Trophoblast cell (in vitro differentiated cells and primary cell): ENCODE measurements around the gene ZNF324.

Experiments used
- DNase-seq, 2 donors: peaks; one replicate each; pipeline ENCODE4 v3.0.0-alpha.2; 2016
- H2AFZ ChIP-seq: 2 replicates; pipeline ENCODE4 v1.6.1; 2013; ENCODE audit warnings: low read length, moderate library complexity, mild to moderate bottlenecking; ENCODE audit not compliant: insufficient read depth, poor library complexity
- H2AK5ac ChIP-seq: 2 replicates; pipeline ENCODE4 v1.6.1; 2013; ENCODE audit warnings: mild to moderate bottlenecking, low read length
- H2BK120ac ChIP-seq: 2 replicates; pipeline ENCODE4 v1.6.1; 2013; ENCODE audit warnings: low read length, mild to moderate bottlenecking, moderate library complexity; ENCODE audit not compliant: insufficient read depth, poor library complexity
- H2BK12ac ChIP-seq: 2 replicates; pipeline ENCODE4 v1.6.1; 2013; ENCODE audit warnings: mild to moderate bottlenecking, low read length, moderate library complexity
- H2BK5ac ChIP-seq: 2 replicates; pipeline ENCODE4 v1.6.1; 2013; ENCODE audit warnings: low read length, low read depth, moderate library complexity, mild to moderate bottlenecking; ENCODE audit not compliant: poor library complexity
- H3K14ac ChIP-seq: 2 replicates; pipeline ENCODE4 v1.6.1; 2013; ENCODE audit warnings: mild to moderate bottlenecking, low read length
- H3K18ac ChIP-seq: 2 replicates; pipeline ENCODE4 v1.6.1; 2013; ENCODE audit warnings: mild to moderate bottlenecking, low read length
- H3K23ac ChIP-seq: 2 replicates; pipeline ENCODE4 v1.6.1; 2013; ENCODE audit warnings: low read length
- H3K27ac ChIP-seq: 2 replicates; pipeline ENCODE4 v1.5.1; 2013; ENCODE audit warnings: low read depth, mild to moderate bottlenecking, inconsistent platforms, low read length, moderate library complexity
- H3K27me3 ChIP-seq: 2 replicates; pipeline ENCODE4 v1.6.1; 2013; ENCODE audit warnings: inconsistent platforms, mild to moderate bottlenecking, low read length, moderate library complexity; ENCODE audit not compliant: insufficient read depth
- H3K36me3 ChIP-seq, 2 experiments: 1 replicate in 1 of 2; 2 replicates in 1 of 2; pipeline ENCODE4 v1.6.1; 2013; ENCODE audit warnings: low read length in 2 of 2, mild to moderate bottlenecking in 2 of 2, moderate library complexity in 1 of 2; ENCODE audit not compliant: insufficient read depth in 2 of 2, control insufficient read depth in 1 of 2
- H3K4ac ChIP-seq: 2 replicates; pipeline ENCODE4 v1.6.1; 2013; ENCODE audit warnings: low read depth, mild to moderate bottlenecking, low read length, moderate library complexity
- H3K4me1 ChIP-seq, 2 experiments: 1 replicate in 1 of 2; 2 replicates in 1 of 2; pipeline ENCODE4 v1.6.1; 2013; ENCODE audit warnings: low read length in 2 of 2, mild to moderate bottlenecking in 2 of 2, moderate library complexity in 1 of 2; ENCODE audit not compliant: insufficient read depth in 2 of 2, control insufficient read depth in 1 of 2
- H3K4me2 ChIP-seq: 2 replicates; pipeline ENCODE4 v1.6.1; 2013; ENCODE audit warnings: inconsistent platforms, mild to moderate bottlenecking, low read length, moderate library complexity
- H3K4me3 ChIP-seq: 2 replicates; pipeline ENCODE4 v1.5.1; 2013; ENCODE audit warnings: mild to moderate bottlenecking, low read depth, low read length, inconsistent platforms
- H3K79me1 ChIP-seq: one replicate; pipeline ENCODE4 v1.6.1; 2013; ENCODE audit warnings: low read length
- H3K79me2 ChIP-seq: 2 replicates; pipeline ENCODE4 v1.6.1; 2013; ENCODE audit warnings: low read length, mild to moderate bottlenecking; ENCODE audit not compliant: control insufficient read depth, insufficient read depth, poor library complexity
- H3K9ac ChIP-seq: 2 replicates; pipeline ENCODE4 v1.6.1; 2013; ENCODE audit warnings: mild to moderate bottlenecking, low read length
- H3K9me3 ChIP-seq: 2 replicates; pipeline ENCODE4 v1.6.1; 2013; ENCODE audit warnings: low read depth, mild to moderate bottlenecking, control low read depth, inconsistent platforms, low read length; ENCODE audit not compliant: insufficient read depth
- H4K12ac ChIP-seq: 2 replicates; pipeline ENCODE4 v1.6.1; 2013; ENCODE audit warnings: low read depth, mild to moderate bottlenecking, low read length, moderate library complexity
- H4K8ac ChIP-seq: 2 replicates; pipeline ENCODE4 v1.6.1; 2013; ENCODE audit warnings: low read depth, mild to moderate bottlenecking, low read length, moderate library complexity
- H4K91ac ChIP-seq: one replicate; pipeline ENCODE4 v1.6.1; 2013; ENCODE audit warnings: low read depth, mild to moderate bottlenecking, low read length, moderate library complexity
- WGBS: extraction: QIAGEN DNeasy Blood & Tissue Kit; methylation state at CpG from one replicate; pipeline ENCODE4 v1.1.7; 2013; ENCODE audit warnings: missing lambda C conversion rate; ENCODE audit not compliant: insufficient read length, insufficient coverage; ENCODE audit errors: extremely low coverage; 5-methylcytosine and 5-hydroxymethylcytosine counted together

ZNF324 gene

GRCh38 chr19:58476498-58477015 is 9.7 kb downstream of the ZNF324 start:
- no peak overlapping the region for H2BK120ac ChIP-seq
- H2BK5ac ChIP-seq: peak overlapping the region; percentile 16
- H3K9ac ChIP-seq: peak overlapping the region; percentile 81
- WGBS: no CpG with 5 or more reads among the region's 27 CpGs
- peak overlapping the region; percentile 56 for H4K12ac ChIP-seq
- peaks cover 7 to 13% of the 10 kb centered on the region in 2 experiments for H3K4me1 ChIP-seq
- H3K27me3 ChIP-seq: no peaks in the 10 kb centered on the region
- peak overlapping the region; percentile 53 for H3K4ac ChIP-seq
- peak overlapping the region; percentile 78 for H4K8ac ChIP-seq
- H4K91ac ChIP-seq: peak overlapping the region; percentile 52
- H2AK5ac ChIP-seq: peak overlapping the region; percentile 6
- peak overlapping the region; percentile 50 for H3K18ac ChIP-seq
- H3K14ac ChIP-seq: peak overlapping the region; percentile 65
- peaks cover 30 to 34% of the 10 kb centered on the region in 2 experiments for H3K36me3 ChIP-seq
- H3K4me3 ChIP-seq: peak overlapping the region; percentile 73
- H3K23ac ChIP-seq: no peak overlapping the region
- peak overlapping the region; percentile 84 for H2AFZ ChIP-seq
- H3K4me2 ChIP-seq: peak overlapping the region; percentile 98
- peaks cover 3% of the 10 kb centered on the region for H3K79me2 ChIP-seq
- H2BK12ac ChIP-seq: no peak overlapping the region
- no peaks in the 10 kb centered on the region for H3K9me3 ChIP-seq
- DNase-seq: peak in 1 of 2 donors; percentile 35
- peak overlapping the region; percentile 87 for H3K27ac ChIP-seq
- peaks cover 11% of the 10 kb centered on the region for H3K79me1 ChIP-seq

- Histone ChIP-seq H3K4me3 (no peak overlapping the region), H2AFZ (peak overlapping the region; percentile 6), H2BK5ac (no peak overlapping the region), H2BK12ac (no peak overlapping the region), H3K18ac (no peak overlapping the region), H3K23ac (no peak overlapping the region), H3K9me3 (no peaks in the 10 kb centered on the region), H3K79me1 (peaks cover 11% of the 10 kb centered on the region), H3K14ac (no peak overlapping the region), H4K91ac (no peak overlapping the region), H3K36me3 (peaks cover 24 to 28% of the 10 kb centered on the region in 2 experiments), H3K27ac (no peak overlapping the region), H4K12ac (peak overlapping the region; percentile 34), H2AK5ac (no peak overlapping the region), H3K4ac (no peak overlapping the region), H3K9ac (no peak overlapping the region), H3K79me2 (peaks cover 3% of the 10 kb centered on the region), H3K4me2 (peak overlapping the region; percentile 98), H2BK120ac (no peak overlapping the region), H3K27me3 (no peaks in the 10 kb centered on the region), H3K4me1 (peaks cover 7 to 13% of the 10 kb centered on the region in 2 experiments), H4K8ac (peak overlapping the region; percentile 36)
- no CpG with 5 or more reads among the region's 15 CpGs for WGBS
- no peak for DNase-seq
Measured at GRCh38 chr19:58477130-58477529, 10.2 kb downstream of the ZNF324 start.

GRCh38 chr19:58477871-58478270 is 11.0 kb downstream of the ZNF324 start:
- no peak overlapping the region for H4K12ac ChIP-seq
- H3K79me1 ChIP-seq: peaks cover 11% of the 10 kb centered on the region
- H3K4me3 ChIP-seq: no peak overlapping the region
- no CpG with 5 or more reads among the region's 1 CpG for WGBS
- peaks cover 3% of the 10 kb centered on the region for H3K79me2 ChIP-seq
- peaks cover 16 to 21% of the 10 kb centered on the region in 2 experiments for H3K36me3 ChIP-seq
- no peaks in the 10 kb centered on the region for H3K9me3 ChIP-seq
- no peak overlapping the region for H2AFZ ChIP-seq
- H3K9ac ChIP-seq: no peak overlapping the region
- no peak overlapping the region for H3K4me2 ChIP-seq
- no peak overlapping the region for H4K91ac ChIP-seq
- no peaks in the 10 kb centered on the region for H3K27me3 ChIP-seq
- no peak overlapping the region for H3K23ac ChIP-seq
- no peak overlapping the region for H3K4ac ChIP-seq
- no peak overlapping the region for H3K18ac ChIP-seq
- DNase-seq: no peak
- no peak overlapping the region for H3K14ac ChIP-seq
- no peak overlapping the region for H3K27ac ChIP-seq
- H4K8ac ChIP-seq: no peak overlapping the region
- no peak overlapping the region for H2AK5ac ChIP-seq
- H2BK12ac ChIP-seq: no peak overlapping the region
- H3K4me1 ChIP-seq: peaks cover 7 to 13% of the 10 kb centered on the region in 2 experiments
- no peak overlapping the region for H2BK5ac ChIP-seq
- no peak overlapping the region for H2BK120ac ChIP-seq

- Histone ChIP-seq H4K8ac (no peak overlapping the region), H4K91ac (no peak overlapping the region), H3K9ac (no peak overlapping the region), H3K4me2 (no peak overlapping the region), H2BK120ac (no peak overlapping the region), H2AFZ (no peak overlapping the region), H3K18ac (no peak overlapping the region), H3K27me3 (no peaks in the 10 kb centered on the region), H3K14ac (no peak overlapping the region), H3K4me3 (no peak overlapping the region), H3K4me1 (peaks cover 7 to 13% of the 10 kb centered on the region in 2 experiments), H3K9me3 (no peaks in the 10 kb centered on the region), H2BK12ac (no peak overlapping the region), H3K27ac (no peak overlapping the region), H3K4ac (no peak overlapping the region), H3K36me3 (peaks cover 13 to 15% of the 10 kb centered on the region in 2 experiments), H4K12ac (no peak overlapping the region), H2AK5ac (no peak overlapping the region), H3K79me2 (peaks cover 3% of the 10 kb centered on the region), H3K23ac (no peak overlapping the region), H2BK5ac (no peak overlapping the region), H3K79me1 (peaks cover 11% of the 10 kb centered on the region)
- WGBS: no CpG with 5 or more reads among the region's 7 CpGs
- DNase-seq: no peak
Measured at GRCh38 chr19:58479303-58479702, 12.4 kb downstream of the ZNF324 start.
